Measurements from ENCODE around the gene USP19. TPM values are rescaled to one million over a fixed set of nuclear protein-coding genes. Genes with fewer than 3 reads are reported as not detected.

The USP19 gene
- total and polyA plus RNA-seq, 2 of the 8 experiments (the other 6 are each of a cell fraction or from before 2014, with no cell fraction given) = 46.4 to 65.8 TPM

- H2AFZ ChIP-seq (ENCODE audit: low read length) = no peak overlapping the region
- CTCF ChIA-PET (ENCODE audit: partially characterized antibody) = interaction anchor here (0.6 to 3.1 kb wide), 5 partner anchors 9 to 39 kb away, joined by 3 to 20 read pairs (median 4); partner anchors contain the start of gene USP19
- H2BK120ac ChIP-seq (replicated peaks; ENCODE audit: low read depth, low read length) = no peak overlapping the region
These were observed 10.4 kb upstream of the USP19 start for GRCh38 chr3:49131040-49131439.

More at GRCh38 chr3:49131040-49131439, 10.4 kb upstream of the USP19 start:
- no peak overlapping the region for H2BK15ac ChIP-seq (ENCODE audit: low read length)
- no peak overlapping the region for H2AK5ac ChIP-seq (ENCODE audit: low read depth, low read length)
- DNase-seq (ENCODE audit: low read depth in 1 of 2, low spot score in 2 of 2) (no peak), FAIRE-seq (no peak)
- no peak overlapping the region for H3K27ac ChIP-seq (ENCODE audit: low read depth, low read length)
- peak overlapping the region; percentile 35; the same call in 1 of the 2 replicates for H2BK5ac ChIP-seq (ENCODE audit: low read depth, low read length)
- H4K5ac ChIP-seq (ENCODE audit: insufficient read length, low read depth, low read length) = no peak overlapping the region
- no peaks in the 10 kb centered on the region for H3K27me3 ChIP-seq (replicated peaks in 1 of 4; ENCODE audit: control insufficient read depth in 3 of 4, extremely low read depth in 1 of 4, insufficient read depth in 3 of 4, low read length in 3 of 4)
- H3K4me3 ChIP-seq (ENCODE audit: extremely low read depth in 1 of 4, insufficient read depth in 2 of 4, low read depth in 3 of 4, low read length in 4 of 4) = no peak overlapping the region
- no peak overlapping the region for H3K56ac ChIP-seq (replicated peaks; ENCODE audit: insufficient read length, low read depth, low read length)
- 0 out of 2 replicates have a peak overlapping the region, but pooled peaks have one; percentile 5 for H2BK12ac ChIP-seq (ENCODE audit: low read depth, low read length)
- H3K36me3 ChIP-seq (ENCODE audit: control insufficient read depth in 2 of 4, insufficient read depth in 4 of 4, low read length in 3 of 4) = 0 out of 8 replicates have a peak, but pooled peaks cover 0 to 2% (median 0%) of the 10 kb centered on the region in 4 experiments
- peaks cover 0 to 8% (median 7%) of the 10 kb centered on the region in 4 experiments; a peak in 6 of 7 replicates for H3K4me1 ChIP-seq (replicated peaks in 1 of 4; ENCODE audit: control insufficient read depth in 3 of 4, insufficient read depth in 4 of 4, low read length in 3 of 4)
- peaks cover 0 to 4% of the 10 kb centered on the region in 2 experiments for H4K20me1 ChIP-seq (replicated peaks in 1 of 2; ENCODE audit: control insufficient read depth in 1 of 2, insufficient read depth in 2 of 2, low read length in 2 of 2)
- TF ChIP-seq SP2 (IDR thresholded peaks at IDR 0.05; ENCODE audit: low read length) (no peak), KDM4A (IDR thresholded peaks at IDR 0.05; ENCODE audit: low read depth, low read length, severe bottlenecking) (no peak), CREB1 (IDR thresholded peaks at IDR 0.05) (no peak), CBX8 (IDR thresholded peaks at IDR 0.05; ENCODE audit: borderline replicate concordance, low read depth, low read length) (no peak), ZNF274 (IDR thresholded peaks at IDR 0.05; ENCODE audit: borderline replicate concordance, extremely low read depth, low read length) (no peak)
- no peak overlapping the region for H3K14ac ChIP-seq (ENCODE audit: insufficient read length)
- H2BK20ac ChIP-seq (ENCODE audit: low read length) = no peak overlapping the region
- no peak overlapping the region for H4K91ac ChIP-seq (replicated peaks; ENCODE audit: insufficient read length, low read length)
- 0 out of 7 replicates have a peak overlapping the region, but pooled peaks of 1 of the 4 experiments have one; percentile 15 for H3K9ac ChIP-seq (replicated peaks in 1 of 4; ENCODE audit: extremely low read depth in 1 of 4, low read depth in 3 of 4, low read length in 3 of 4)
- peak overlapping the region; percentile 29; the same call in 1 of the 2 replicates for H4K8ac ChIP-seq (ENCODE audit: extremely low read depth, insufficient read depth, low read length)
- no peak overlapping the region for H3K4ac ChIP-seq (replicated peaks; ENCODE audit: insufficient read length, low read depth, low read length)
- H3K23ac ChIP-seq (ENCODE audit: insufficient read length) = no peak overlapping the region
- no peaks in the 10 kb centered on the region for H3K79me2 ChIP-seq (ENCODE audit: control insufficient read depth in 1 of 2, insufficient read depth in 2 of 2, low read length in 2 of 2)
- no peaks in the 10 kb centered on the region for H3K9me3 ChIP-seq (ENCODE audit: insufficient read depth in 2 of 2, low read depth in 1 of 2, low read length in 1 of 2)
- H3K23me2 ChIP-seq (ENCODE audit: low read depth, low read length) = peaks cover 12% of the 10 kb centered on the region
- 0 out of 2 replicates have a peak, but pooled peaks cover 4% of the 10 kb centered on the region for H3K79me1 ChIP-seq (ENCODE audit: low read depth, low read length)
- H3K18ac ChIP-seq (ENCODE audit: extremely low read depth, low read length) = no peak overlapping the region
- POLR2A ChIA-PET (ENCODE audit: partially characterized antibody) = interaction anchor here (1.0 to 2.2 kb wide), 8 partner anchors 10 to 124 kb away, joined by 3 to 8 read pairs (median 3); partner anchors contain the start of genes QARS1, QRICH1, USP19 and WDR6
- H3K4me2 ChIP-seq (ENCODE audit: insufficient read depth in 1 of 2, low read depth in 2 of 2, low read length in 2 of 2) = no peak overlapping the region
- WGBS, 2 experiments (ENCODE audit: extremely low coverage in 1 of 2, insufficient coverage in 1 of 2, insufficient read length in 1 of 2, insufficient replicate concordance in 2 of 2, low coverage in 1 of 2, low lambda C conversion rate in 2 of 2, missing lambda C conversion rate in 1 of 2) = 85% methylated on average over 12 of the region's 12 CpGs; no CpG with 5 or more reads in 1 of the 2 experiments
